Neuronal stem cell (in vitro differentiated cells): ENCODE data around the gene AMBRA1.

Source experiments
- DNase-seq: peaks from one replicate; pipeline ENCODE4 v3.0.0-alpha.2; 2013; ENCODE audit warnings: low spot score
- H2AFZ ChIP-seq: one replicate; pipeline ENCODE4 v1.6.1; 2013; ENCODE audit warnings: mild to moderate bottlenecking, low read length, inconsistent platforms
- H2AK5ac ChIP-seq: 2 replicates; pipeline ENCODE4 v1.6.1; 2013; ENCODE audit warnings: low read depth, mild to moderate bottlenecking, inconsistent platforms, low read length, moderate library complexity, mixed read lengths
- H2BK120ac ChIP-seq: 2 replicates; pipeline ENCODE4 v1.6.1; 2013; ENCODE audit warnings: low read depth, mild to moderate bottlenecking, inconsistent platforms, low read length, moderate library complexity, mixed read lengths
- H2BK12ac ChIP-seq: one replicate; pipeline ENCODE4 v1.6.1; 2013; ENCODE audit warnings: low read length, inconsistent platforms
- H2BK15ac ChIP-seq: 2 replicates; pipeline ENCODE4 v1.6.1; 2013; ENCODE audit warnings: mild to moderate bottlenecking, low read length, inconsistent platforms, mixed read lengths
- H2BK5ac ChIP-seq: one replicate; pipeline ENCODE4 v1.6.1; 2013; ENCODE audit warnings: inconsistent platforms, mild to moderate bottlenecking, low read length, moderate library complexity
- H3K14ac ChIP-seq: one replicate; pipeline ENCODE4 v1.6.1; 2013; ENCODE audit warnings: low read length, inconsistent platforms
- H3K18ac ChIP-seq: 2 replicates; pipeline ENCODE4 v1.6.1; 2013; ENCODE audit warnings: low read length, inconsistent platforms
- H3K23ac ChIP-seq: 2 replicates; pipeline ENCODE4 v1.6.1; 2013; ENCODE audit warnings: low read depth, mild to moderate bottlenecking, mixed read lengths, low read length, inconsistent platforms; ENCODE audit not compliant: poor library complexity
- H3K27ac ChIP-seq: replicated peaks from 3 replicates; pipeline ENCODE4 v1.5.1; 2013; ENCODE audit warnings: low read length, inconsistent platforms
- H3K27me3 ChIP-seq, 3 experiments: 2 replicates each; pipeline ENCODE4 v1.6.1; 2013; ENCODE audit warnings: low read length in 3 of 3, mild to moderate bottlenecking in 2 of 3, inconsistent platforms in 1 of 3, low read depth in 1 of 3, mixed read lengths in 1 of 3, moderate library complexity in 1 of 3; ENCODE audit not compliant: control insufficient read depth in 3 of 3, insufficient read depth in 3 of 3
- H3K36me3 ChIP-seq, 2 donors: replicated peaks in 1 of 2; 2 replicates each; pipeline ENCODE4 v1.6.1; 2013; ENCODE audit warnings: low read length in 2 of 2; ENCODE audit not compliant: control insufficient read depth in 2 of 2, insufficient read depth in 2 of 2
- H3K4ac ChIP-seq: 2 replicates; pipeline ENCODE4 v1.6.1; 2013; ENCODE audit warnings: inconsistent platforms, mild to moderate bottlenecking, low read length, moderate library complexity
- H3K4me1 ChIP-seq, 2 donors: 1 replicate in 1 of 2; 2 replicates in 1 of 2; pipeline ENCODE4 v1.6.1; 2013; ENCODE audit warnings: low read length in 2 of 2, low read depth in 1 of 2; ENCODE audit not compliant: control insufficient read depth in 2 of 2, insufficient read depth in 1 of 2
- H3K4me2 ChIP-seq: one replicate; pipeline ENCODE4 v1.6.1; 2013; ENCODE audit warnings: mild to moderate bottlenecking, low read length, inconsistent platforms; ENCODE audit not compliant: insufficient read depth, poor library complexity, severe bottlenecking
- H3K4me3 ChIP-seq, 2 donors: 2 replicates each; pipeline ENCODE4 v1.5.1; 2013; ENCODE audit warnings: low read length in 2 of 2, mild to moderate bottlenecking in 2 of 2, inconsistent platforms in 1 of 2, moderate library complexity in 1 of 2
- H3K79me1 ChIP-seq: one replicate; pipeline ENCODE4 v1.6.1; 2013; ENCODE audit warnings: low read depth, mild to moderate bottlenecking, inconsistent platforms, low read length, moderate library complexity
- H3K9ac ChIP-seq: one replicate; pipeline ENCODE4 v1.6.1; 2013; ENCODE audit warnings: mild to moderate bottlenecking, low read depth, low read length, inconsistent platforms; ENCODE audit not compliant: poor library complexity
- H3K9me3 ChIP-seq, 2 donors: replicated peaks in 1 of 2; 2 replicates each; pipeline versions ENCODE3 to v1.6.1; 2013; ENCODE audit warnings: low read length in 2 of 2, mild to moderate bottlenecking in 2 of 2, inconsistent platforms in 1 of 2, low read depth in 1 of 2, mixed read lengths in 1 of 2, moderate library complexity in 1 of 2; ENCODE audit not compliant: control insufficient read depth in 2 of 2, insufficient read depth in 1 of 2
- H4K8ac ChIP-seq: one replicate; pipeline ENCODE4 v1.6.1; 2013; ENCODE audit warnings: low read depth, mild to moderate bottlenecking, inconsistent platforms, low read length, moderate library complexity
- H4K91ac ChIP-seq: one replicate; pipeline ENCODE4 v1.6.1; 2013; ENCODE audit warnings: low read length, low read depth, mild to moderate bottlenecking, inconsistent platforms; ENCODE audit not compliant: poor library complexity
- WGBS, 2 donors: extraction: QIAGEN DNeasy Blood & Tissue Kit; methylation state at CpG; one replicate each; pipeline ENCODE4 v1.1.7; 2013; ENCODE audit warnings: missing lambda C conversion rate in 2 of 2, mixed read lengths in 1 of 2; ENCODE audit not compliant: insufficient read length in 2 of 2, insufficient replicate concordance in 1 of 2; ENCODE audit errors: extremely low coverage in 2 of 2; 5-methylcytosine and 5-hydroxymethylcytosine counted together

Gene AMBRA1

DNA sequence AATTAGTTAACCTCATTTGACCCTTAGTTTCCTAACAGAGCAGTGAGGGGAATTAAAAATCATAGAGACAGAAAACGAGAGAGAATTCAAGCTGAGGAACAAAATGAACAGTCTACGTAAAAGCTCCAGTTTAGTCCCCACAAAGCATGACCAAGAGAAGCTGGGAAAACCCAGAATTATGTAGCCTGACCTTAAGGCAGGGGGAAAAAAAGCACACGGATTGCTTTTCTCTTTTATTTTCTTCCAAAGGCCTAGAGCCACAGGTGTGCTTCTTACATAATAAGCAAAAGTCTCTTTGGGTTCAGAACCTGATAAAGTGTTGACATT, 514 bp upstream of the AMBRA1 start:
- Histone ChIP-seq H3K27ac (no peak overlapping the region), H4K8ac (no peak overlapping the region), H3K4me3 (peak overlapping the region in 1 of 2 donors; percentile 72), H3K27me3 (no peaks in the 10 kb centered on the region), H3K9me3 (no peaks in the 10 kb centered on the region), H2AK5ac (no peak overlapping the region), H3K4me1 (peaks cover 2% of the 10 kb centered on the region in 2 donors), H2BK5ac (no peak overlapping the region), H3K4ac (no peak overlapping the region), H3K23ac (no peak overlapping the region), H3K4me2 (peak overlapping the region; percentile 40), H2AFZ (peak overlapping the region; percentile 84), H3K79me1 (peaks cover 8% of the 10 kb centered on the region), H4K91ac (no peak overlapping the region), H3K18ac (no peak overlapping the region), H3K9ac (no peak overlapping the region), H2BK12ac (no peak overlapping the region), H2BK120ac (no peak overlapping the region), H3K14ac (no peak overlapping the region), H3K36me3 (no peaks in the 10 kb centered on the region), H2BK15ac (no peak overlapping the region)
- no CpG with 5 or more reads among the region's 3 CpGs for WGBS, 2 donors
- no peak for DNase-seq

DNA sequence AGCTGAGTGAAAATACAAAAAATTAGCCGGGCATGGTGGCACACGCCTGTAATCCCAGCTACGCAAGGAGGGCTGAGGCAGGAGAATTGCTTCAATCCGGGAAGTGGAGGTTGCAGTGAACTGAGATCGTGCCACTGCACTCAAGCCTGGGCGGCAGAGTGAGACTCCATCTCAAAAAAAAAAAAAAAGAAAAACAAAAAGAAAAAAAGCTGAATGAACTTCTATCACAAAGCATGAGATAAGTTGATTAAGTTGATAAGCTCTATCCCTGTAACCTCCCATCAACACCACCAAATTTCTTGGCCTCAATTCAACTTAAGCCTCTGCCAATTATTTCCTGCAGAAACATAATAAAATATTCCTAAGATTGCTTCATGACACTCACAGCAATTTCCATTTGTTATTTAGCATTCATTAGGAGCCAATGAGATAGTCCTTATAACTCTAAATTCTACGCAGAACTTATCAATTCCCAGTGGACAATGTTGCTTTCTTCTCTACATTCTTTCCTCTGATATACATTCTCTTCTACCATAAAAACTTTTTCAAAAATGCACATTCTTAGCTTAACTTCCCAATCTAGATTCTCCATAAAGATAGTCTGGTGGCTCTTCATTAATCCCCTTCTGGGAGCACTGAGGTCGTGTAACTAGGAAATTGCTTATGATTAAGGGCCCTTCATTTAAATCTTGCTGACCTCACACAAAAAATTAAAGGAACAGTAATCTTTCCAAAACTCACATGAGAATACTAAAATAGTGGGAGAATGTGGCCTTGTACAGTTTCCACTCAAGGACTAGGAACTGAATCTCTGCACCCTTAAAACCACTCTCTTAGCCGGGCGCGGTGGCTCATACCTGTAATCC, 2.9 kb downstream of the AMBRA1 start:
- Histone ChIP-seq H3K27me3 (no peaks in the 10 kb centered on the region), H3K23ac (no peak overlapping the region), H3K36me3 (peaks cover 0 to 7% of the 10 kb centered on the region in 2 donors), H2BK15ac (no peak overlapping the region), H3K27ac (no peak overlapping the region), H2BK5ac (no peak overlapping the region), H3K4me1 (peaks cover 2% of the 10 kb centered on the region in 2 donors), H3K4me2 (no peak overlapping the region), H4K8ac (no peak overlapping the region), H3K4ac (no peak overlapping the region), H3K9ac (no peak overlapping the region), H2BK120ac (no peak overlapping the region), H3K4me3 (no peak overlapping the region), H3K18ac (no peak overlapping the region), H3K79me1 (peaks cover 8% of the 10 kb centered on the region), H4K91ac (no peak overlapping the region), H2BK12ac (no peak overlapping the region), H2AK5ac (no peak overlapping the region), H3K9me3 (no peaks in the 10 kb centered on the region), H2AFZ (no peak overlapping the region), H3K14ac (no peak overlapping the region)
- no CpG with 5 or more reads among the region's 11 CpGs for WGBS, 2 donors
- DNase-seq: no peak

GRCh38 chr11:46588915-46589314, 4.9 kb downstream of the AMBRA1 start:
- H3K27ac ChIP-seq: no peak overlapping the region
- H2AFZ ChIP-seq: no peak overlapping the region
- no peaks in the 10 kb centered on the region for H3K27me3 ChIP-seq
- no peak overlapping the region for H3K4ac ChIP-seq
- H3K36me3 ChIP-seq: peaks cover 2 to 7% of the 10 kb centered on the region in 2 donors
- no peak overlapping the region for H2BK12ac ChIP-seq
- peaks cover 10% of the 10 kb centered on the region for H3K79me1 ChIP-seq
- H4K8ac ChIP-seq: no peak overlapping the region
- no peak overlapping the region for H3K23ac ChIP-seq
- DNase-seq: no peak
- no peak overlapping the region for H3K4me3 ChIP-seq
- no peak overlapping the region for H4K91ac ChIP-seq
- H2AK5ac ChIP-seq: no peak overlapping the region
- no peak overlapping the region for H3K9ac ChIP-seq
- no peak overlapping the region for H2BK5ac ChIP-seq
- no peaks in the 10 kb centered on the region for H3K9me3 ChIP-seq
- no peak overlapping the region for H3K4me2 ChIP-seq
- peaks cover 2% of the 10 kb centered on the region in 2 donors for H3K4me1 ChIP-seq
- no peak overlapping the region for H3K14ac ChIP-seq
- no peak overlapping the region for H3K18ac ChIP-seq
- H2BK15ac ChIP-seq: no peak overlapping the region
- H2BK120ac ChIP-seq: no peak overlapping the region

DNA sequence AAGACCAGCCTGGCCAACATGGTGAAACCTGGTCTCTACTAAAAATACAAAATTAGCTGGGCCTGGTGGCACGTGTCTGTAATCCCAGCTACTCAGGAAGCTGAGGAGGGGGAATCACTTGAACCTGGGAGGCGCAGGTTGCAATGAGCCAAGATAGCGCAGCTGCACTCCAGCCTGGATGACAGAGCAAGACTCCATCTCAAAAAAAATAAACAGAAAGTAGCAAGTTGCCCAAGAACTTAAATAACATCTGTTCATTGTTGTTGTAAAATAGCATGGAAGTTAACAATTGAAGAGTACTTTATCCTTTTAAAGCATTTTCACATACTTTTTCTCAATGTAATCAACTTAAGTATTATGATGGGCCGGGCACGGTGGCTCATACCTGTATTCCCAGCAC, 5.7 kb downstream of the AMBRA1 start:
- WGBS, 2 donors: no CpG with 5 or more reads among the region's 5 CpGs
- Histone ChIP-seq H3K4me3 (no peak overlapping the region), H2BK120ac (no peak overlapping the region), H3K9ac (no peak overlapping the region), H3K4me1 (peaks cover 2% of the 10 kb centered on the region in 2 donors), H2BK15ac (no peak overlapping the region), H3K79me1 (peaks cover 5% of the 10 kb centered on the region), H2BK12ac (no peak overlapping the region), H3K18ac (no peak overlapping the region), H3K27ac (no peak overlapping the region), H3K36me3 (peaks cover 2 to 7% of the 10 kb centered on the region in 2 donors), H3K4ac (no peak overlapping the region), H3K14ac (no peak overlapping the region), H3K27me3 (no peaks in the 10 kb centered on the region), H2AK5ac (no peak overlapping the region), H2BK5ac (no peak overlapping the region), H3K23ac (no peak overlapping the region), H2AFZ (no peak overlapping the region), H4K91ac (no peak overlapping the region), H3K9me3 (no peaks in the 10 kb centered on the region), H3K4me2 (no peak overlapping the region), H4K8ac (no peak overlapping the region)
- no peak for DNase-seq
